HCT116 (cell line): ENCODE results near the gene AP1S1. TPM values are rescaled to one million over a fixed set of nuclear protein-coding genes. Genes with fewer than 3 reads are reported as not detected.

Experiments used
- ATAC-seq: fragments of 200-7000 bp; cut with Tn5 transposase; 2 replicates; pipeline ENCODE4 v1.9.1; 2020; ENCODE audit warnings: mild to moderate bottlenecking, moderate library complexity
- BruUV-seq: library from RNA; stranded (reverse); fragments of 400-500 nt; replicated peaks from 2 replicates; lab custom pipeline; 2021; lab: Mats Ljungman, UMichigan
- CTCF ChIA-PET: fragments of 300-600 bp; sonication (Branson Sonifier 250); formaldehyde crosslinking; loops from one replicate; lab custom pipeline; 2021; ENCODE audit warnings: antibody characterized with exemption; lab: Charles Lee
- POLR2A ChIA-PET: fragments of 300-600, 350-600 bp; sonication (Branson Sonifier 250); formaldehyde crosslinking; loops from one replicate; lab custom pipeline; 2021; ENCODE audit warnings: antibody characterized with exemption; lab: Charles Lee
- RAD21 ChIA-PET, 2 experiments: fragments of 300-600 bp; sonication (Branson Sonifier 250); formaldehyde crosslinking; loops; one replicate each; lab custom pipeline; 2023; ENCODE audit warnings: low total read pairs in 2 of 2; ENCODE audit not compliant: uncharacterized antibody in 2 of 2, unreplicated experiment in 2 of 2, low non-redundant PET in 1 of 2; lab: Charles Lee
- DNase-seq: peaks from one replicate; pipeline ENCODE4 v3.0.0-alpha.2; 2010; ENCODE audit warnings: low read depth, low spot score
- H2AFZ ChIP-seq: fragments of 200-600 bp; shearing (Covaris generic), sonication (generic); 2 replicates; pipeline ENCODE4 v1.6.1; 2017; ENCODE audit warnings: low read depth, mixed run types, mixed read lengths, antibody characterized with exemption, low read length; ENCODE audit not compliant: poor library complexity, severe bottlenecking
- H3K27ac ChIP-seq: 2 replicates; pipeline ENCODE4 v1.5.1; 2012; ENCODE audit warnings: low read depth, low read length
- H3K27me3 ChIP-seq: fragments of 200-600 bp; sonication (generic); 2 replicates; pipeline ENCODE4 v1.6.1; 2016; ENCODE audit warnings: mixed run types, low read length, mixed read lengths; ENCODE audit not compliant: insufficient read depth
- H3K36me3 ChIP-seq, 2 experiments: fragments of 200-500 bp in 1 of 2; fragments of 200-600 bp in 1 of 2; sonication (Bioruptor generic) in 1 of 2; sonication (generic) in 1 of 2; 2 replicates each; pipeline versions ENCODE4 v1.5.1 to v1.6.1; 2014 to 2016; ENCODE audit warnings: low read length in 2 of 2, inconsistent platforms in 1 of 2, mixed read lengths in 1 of 2, mixed run types in 1 of 2; ENCODE audit not compliant: insufficient read depth in 2 of 2, control insufficient read depth in 1 of 2
- H3K4me1 ChIP-seq, 2 experiments: fragments of 200-600 bp in 1 of 2; sonication (generic) in 1 of 2; 2 replicates each; pipeline versions ENCODE4 v1.5.1 to v1.6.1; 2012 to 2017; ENCODE audit warnings: low read length in 2 of 2, inconsistent platforms in 1 of 2, mild to moderate bottlenecking in 1 of 2, mixed read lengths in 1 of 2, mixed run types in 1 of 2, moderate library complexity in 1 of 2; ENCODE audit not compliant: insufficient read depth in 2 of 2, control insufficient read depth in 1 of 2
- H3K4me2 ChIP-seq: fragments of 200-600 bp; sonication (generic); 2 replicates; pipeline ENCODE4 v1.6.1; 2017; ENCODE audit warnings: mixed run types, low read length, mixed read lengths
- H3K4me3 ChIP-seq, 2 experiments: fragments of 200-600 bp in 1 of 2; sonication (generic) in 1 of 2; replicated peaks in 1 of 2; 2 replicates each; pipeline ENCODE4 v1.5.1; 2011 to 2016; ENCODE audit warnings: low read length in 2 of 2, control low read depth in 1 of 2, low read depth in 1 of 2, mild to moderate bottlenecking in 1 of 2, mixed read lengths in 1 of 2, mixed run types in 1 of 2
- H3K79me2 ChIP-seq: fragments of 200-600 bp; sonication (generic); 2 replicates; pipeline ENCODE4 v1.6.1; 2017; ENCODE audit warnings: mild to moderate bottlenecking, mixed run types, low read length, moderate library complexity, mixed read lengths; ENCODE audit not compliant: insufficient read depth
- H3K9ac ChIP-seq: fragments of 200-600 bp; sonication (generic); 2 replicates; pipeline ENCODE4 v1.6.1; 2016; ENCODE audit warnings: low read length, mixed read lengths
- H3K9me2 ChIP-seq: fragments of 200-600 bp; sonication (generic), shearing (Covaris generic); 2 replicates; pipeline ENCODE4 v1.6.1; 2017; ENCODE audit warnings: mixed run types, mild to moderate bottlenecking, moderate library complexity; ENCODE audit not compliant: insufficient read depth
- H3K9me3 ChIP-seq, 2 experiments: fragments of 200-500 bp in 1 of 2; fragments of 200-600 bp in 1 of 2; sonication (Bioruptor generic) in 1 of 2; sonication (generic) in 1 of 2; 2 replicates each; pipeline ENCODE4 v1.6.1; 2014 to 2017; ENCODE audit warnings: low read length in 2 of 2, mixed read lengths in 2 of 2, inconsistent platforms in 1 of 2, low read depth in 1 of 2, mild to moderate bottlenecking in 1 of 2, mixed run types in 1 of 2, moderate library complexity in 1 of 2; ENCODE audit not compliant: control insufficient read depth in 1 of 2, insufficient read depth in 1 of 2
- H4K20me1 ChIP-seq: fragments of 200-600 bp; sonication (generic), shearing (Covaris generic); 2 replicates; pipeline ENCODE4 v1.6.1; 2017; ENCODE audit warnings: mixed run types, mild to moderate bottlenecking, moderate library complexity; ENCODE audit not compliant: insufficient read depth
- EGR1 ChIP-seq: IDR thresholded peaks from 2 replicates; pipeline ENCODE4 v1.6.1; 2012; ENCODE audit warnings: low read depth
- MAX ChIP-seq: IDR thresholded peaks from 2 replicates; pipeline ENCODE4 v1.6.1; 2012
- POLR2A ChIP-seq: IDR thresholded peaks from 2 replicates; pipeline ENCODE4 v1.7.0; 2011; ENCODE audit warnings: borderline replicate concordance; ENCODE audit not compliant: insufficient read depth, insufficient read length; ENCODE audit errors: extremely low read depth
- POLR2AphosphoS5 ChIP-seq: IDR thresholded peaks from 2 replicates; pipeline ENCODE4 v1.6.1; 2011; ENCODE audit warnings: mild to moderate bottlenecking, low read depth, low read length, moderate library complexity
- REST ChIP-seq: IDR thresholded peaks from 2 replicates; pipeline ENCODE4 v1.6.1; 2012; ENCODE audit warnings: low read depth
- SIN3A ChIP-seq: IDR thresholded peaks from 2 replicates; pipeline ENCODE4 v1.6.1; 2012; ENCODE audit warnings: low read depth
- YY1 ChIP-seq: IDR thresholded peaks from 2 replicates; pipeline ENCODE4 v1.6.1; 2011; ENCODE audit warnings: low read length, low read depth, moderate library complexity, mild to moderate bottlenecking; ENCODE audit not compliant: insufficient replicate concordance; ENCODE audit errors: extremely low read depth
- ZBTB33 ChIP-seq: IDR thresholded peaks from 2 replicates; pipeline ENCODE4 v1.6.1; 2011; ENCODE audit warnings: mild to moderate bottlenecking, low read length, moderate library complexity; ENCODE audit not compliant: insufficient replicate concordance; ENCODE audit errors: extremely low read depth
- ZFX ChIP-seq: fragments of 450-650 bp; IDR thresholded peaks from 2 replicates; pipeline ENCODE4 v1.6.1; 2017
- ZNF274 ChIP-seq: fragments of 200-500 bp; sonication (Bioruptor generic); IDR thresholded peaks from 2 replicates; pipeline ENCODE4 v1.6.1; 2014; ENCODE audit warnings: mild to moderate bottlenecking, low read depth, low read length, inconsistent platforms
- intact Hi-C: fragments of 100-400 bp; cut with micrococcal nuclease; formaldehyde crosslinking; loops from 2 replicates; pipeline ENCODE4 v1.10.0; 2022
- total RNA-seq: library from RNA; stranded (reverse); gene quantifications from one replicate; pipeline ENCODE4 v1.2.1, GENCODE V29; 2021; ENCODE audit not compliant: unreplicated experiment

AP1S1 gene
- total RNA-seq, 1 experiment from 2014 or later = 130 TPM

- Histone ChIP-seq H3K79me2 (no peaks in the 10 kb centered on the region), H3K9ac (peak overlapping the region; percentile 53), H3K9me2 (no peaks in the 10 kb centered on the region), H3K4me1 (peaks cover 56 to 75% of the 10 kb centered on the region in 2 experiments), H3K27ac (peak overlapping the region; percentile 57), H4K20me1 (no peaks in the 10 kb centered on the region), H3K4me2 (peak overlapping the region; percentile 80), H3K4me3 (peak overlapping the region in 1 of 2 experiments; percentile 50; a peak in 2 of 4 replicates), H3K9me3 (no peaks in the 10 kb centered on the region), H3K36me3 (peaks cover 0 to 5% of the 10 kb centered on the region in 2 experiments; a peak in 1 of 4 replicates), H3K27me3 (no peaks in the 10 kb centered on the region), H2AFZ (peak overlapping the region; percentile 59)
- DNase-seq (no peak), ATAC-seq (peak; percentile 30)
- POLR2A ChIA-PET = interaction anchor here (0.7 to 4.0 kb wide), 20 partner anchors 8 to 231 kb away, joined by 3 to 26 read pairs (median 4); partner anchors contain the start of gene VGF
- CTCF ChIA-PET = interaction anchor here (1.0 to 2.6 kb wide), 6 partner anchors 12 to 49 kb away, joined by 3 to 16 read pairs (median 6); no protein-coding TSS in a partner anchor
- TSS peak; percentile 41 for BruUV-seq
- TF ChIP-seq ZNF274 (no peak), ZFX (0 out of 2 replicates have a peak, but pooled peaks have one; percentile 25)
- intact Hi-C loops = no loop called here
- RAD21 ChIA-PET = no interaction called here
These were observed 28.2 kb upstream of the AP1S1 start for GRCh38 chr7:101125989-101126650.

- DNase-seq (peak; percentile 86), ATAC-seq (peak; percentile 71)
- Histone ChIP-seq H3K4me3 (peak within 1 kb of the TSS; percentile 40 to 50), H3K9me2 (no peaks in the 10 kb centered on the region), H3K27me3 (no peaks in the 10 kb centered on the region), H2AFZ (peak within 1 kb of the TSS; percentile 59), H4K20me1 (no peaks in the 10 kb centered on the region), H3K79me2 (no peaks in the 10 kb centered on the region), H3K4me2 (peak within 1 kb of the TSS; percentile 80), H3K9ac (peak within 1 kb of the TSS; percentile 53), H3K4me1 (peaks cover 49 to 67% of the 10 kb centered on the region in 2 experiments), H3K27ac (peak within 1 kb of the TSS; percentile 57), H3K36me3 (peaks cover 0 to 5% of the 10 kb centered on the region in 2 experiments; a peak in 1 of 4 replicates), H3K9me3 (no peaks in the 10 kb centered on the region)
- BruUV-seq = no TSS peak
- intact Hi-C loops = no loop called here
- CTCF ChIA-PET = interaction anchor here (1.0 to 2.6 kb wide), 6 partner anchors 11 to 49 kb away, joined by 3 to 16 read pairs (median 6); no protein-coding TSS in a partner anchor
- POLR2A ChIA-PET = interaction anchor here (0.7 to 4.0 kb wide), 22 partner anchors 9 to 252 kb away, joined by 3 to 26 read pairs (median 4); partner anchors contain the start of genes SRRT and VGF
- RAD21 ChIA-PET = no interaction called here
- TF ChIP-seq MAX (no peak), ZBTB33 (no peak), REST (no peak), POLR2A (peak; percentile 71), YY1 (peak; percentile 1), POLR2AphosphoS5 (peak; percentile 93), EGR1 (no peak), SIN3A (no peak)
These were observed 27.4 kb upstream of the AP1S1 start, which contains the start of gene SERPINE1 for GRCh38 chr7:101126651-101127459. Gene SERPINE1, plus strand, starts transcription at chr7:101127104. Its CDS starts 1,290 bp downstream, at chr7:101128394.
